Osteoblast (primary cell): ENCODE measurements around the gene BMI1. TPM values are rescaled to one million over a fixed set of nuclear protein-coding genes. Genes with fewer than 3 reads are reported as not detected.

Source experiments
- DNase-seq: peaks from one replicate; pipeline ENCODE4 v3.0.0; 2011; ENCODE audit warnings: low spot score, mixed read lengths; ENCODE audit not compliant: insufficient read length; ENCODE audit errors: missing footprints
- H2AFZ ChIP-seq: 2 replicates; pipeline ENCODE4 v1.6.0; 2011; ENCODE audit warnings: mild to moderate bottlenecking, low read length
- H3K27ac ChIP-seq: 2 replicates; pipeline ENCODE4 v1.5.1; 2011; ENCODE audit warnings: mild to moderate bottlenecking, low read depth, low read length, moderate library complexity
- H3K27me3 ChIP-seq: 2 replicates; pipeline ENCODE4 v1.6.0; 2012; ENCODE audit warnings: mild to moderate bottlenecking, control low read depth, inconsistent platforms, low read length, moderate library complexity; ENCODE audit not compliant: insufficient read depth
- H3K36me3 ChIP-seq: 2 replicates; pipeline ENCODE4 v1.5.1; 2011; ENCODE audit warnings: mild to moderate bottlenecking, low read length, control low read depth, moderate library complexity; ENCODE audit not compliant: insufficient read depth
- H3K4me1 ChIP-seq: 2 replicates; pipeline ENCODE4 v1.5.1; 2011; ENCODE audit warnings: mild to moderate bottlenecking, low read length, control low read depth, moderate library complexity; ENCODE audit not compliant: insufficient read depth
- H3K4me2 ChIP-seq: 2 replicates; pipeline ENCODE4 v1.6.0; 2011; ENCODE audit warnings: mild to moderate bottlenecking, low read length; ENCODE audit not compliant: insufficient read depth
- H3K4me3 ChIP-seq: fragments of 200-600 bp; sonication (generic); 3 replicates; pipeline ENCODE4 v1.5.1; 2012; ENCODE audit warnings: mild to moderate bottlenecking, low read length, inconsistent platforms; ENCODE audit not compliant: insufficient read depth
- H3K79me2 ChIP-seq: 2 replicates; pipeline ENCODE4 v1.6.0; 2012; ENCODE audit warnings: mild to moderate bottlenecking, low read length, control low read depth, inconsistent platforms; ENCODE audit not compliant: insufficient read depth
- H3K9me3 ChIP-seq: 2 replicates; pipeline ENCODE4 v1.5.1; 2011; ENCODE audit warnings: low read depth, low read length, control low read depth
- H4K20me1 ChIP-seq: 2 replicates; pipeline ENCODE4 v1.6.0; 2012; ENCODE audit warnings: mild to moderate bottlenecking, low read length, control low read depth; ENCODE audit not compliant: insufficient read depth
- CTCF ChIP-seq: IDR thresholded peaks from 2 replicates; pipeline ENCODE4 v1.5.1; 2011; ENCODE audit warnings: mild to moderate bottlenecking, low read depth, low read length, moderate library complexity; ENCODE audit errors: extremely low read depth
- total RNA-seq: library from RNA; depleted of rRNA; stranded (reverse); fragments of >200 nt; gene quantifications from 2 replicates; pipeline ENCODE4 v1.2.3, GENCODE V29; 2012

BMI1 gene
- total RNA-seq, 1 donor: 73.1 TPM

- Histone ChIP-seq H3K27me3 (peaks cover 29% of the 10 kb centered on the region), H3K79me2 (peaks cover 55% of the 10 kb centered on the region), H3K4me3 (peak overlapping the region; percentile 84), H3K9me3 (no peaks in the 10 kb centered on the region), H3K36me3 (no peaks in the 10 kb centered on the region), H2AFZ (peak overlapping the region; percentile 19), H3K4me1 (peaks cover 31% of the 10 kb centered on the region), H3K4me2 (peak overlapping the region; percentile 70), H3K27ac (peak overlapping the region; percentile 13), H4K20me1 (peaks cover 29% of the 10 kb centered on the region)
- no peak for TF ChIP-seq CTCF
- no peak for DNase-seq
Observed at GRCh38 chr10:22319980-22320558, 830 bp upstream of the BMI1 start.

- peaks cover 29% of the 10 kb centered on the region for H3K27me3 ChIP-seq
- H3K27ac ChIP-seq: peak overlapping the region; percentile 45
- TF ChIP-seq CTCF: no peak
- peak; percentile 98 for DNase-seq
- peak overlapping the region; percentile 84 for H3K4me3 ChIP-seq
- H3K79me2 ChIP-seq: peaks cover 59% of the 10 kb centered on the region
- H3K4me2 ChIP-seq: peak overlapping the region; percentile 51
- H3K36me3 ChIP-seq: no peaks in the 10 kb centered on the region
- peaks cover 36% of the 10 kb centered on the region for H3K4me1 ChIP-seq
- peaks cover 32% of the 10 kb centered on the region for H4K20me1 ChIP-seq
- H2AFZ ChIP-seq: peak overlapping the region; percentile 59
- no peaks in the 10 kb centered on the region for H3K9me3 ChIP-seq
Observed at GRCh38 chr10:22321156-22321923, 441 bp downstream of the BMI1 start.

GRCh38 chr10:22321924-22322640 is 1.2 kb downstream of the BMI1 start:
- H3K79me2 ChIP-seq: peaks cover 60% of the 10 kb centered on the region

More at GRCh38 chr10:22321924-22322640, 1.2 kb downstream of the BMI1 start:
- Histone ChIP-seq H3K27ac (no peak overlapping the region), H3K4me2 (peak overlapping the region; percentile 80), H3K9me3 (no peaks in the 10 kb centered on the region), H3K36me3 (peaks cover 4% of the 10 kb centered on the region), H2AFZ (peak overlapping the region; percentile 61), H3K27me3 (peaks cover 29% of the 10 kb centered on the region), H3K4me3 (peak overlapping the region; percentile 78), H4K20me1 (peaks cover 35% of the 10 kb centered on the region), H3K4me1 (peaks cover 33% of the 10 kb centered on the region)
- DNase-seq: peak; percentile 91
- no peak for TF ChIP-seq CTCF
